HG02884 (cell line): Measurements from ENCODE around the gene CFAP53.
A peak's percentile ranks its signal among the peaks of the same experiment; 100 is the strongest.

Source experiments
- ATAC-seq: cut with Tn5 transposase; IDR thresholded peaks from one replicate; pipeline ENCODE4 v1.9.1; 2021; ENCODE audit warnings: mild to moderate bottlenecking, moderate library complexity; ENCODE audit not compliant: unreplicated experiment

Gene CFAP53

DNA sequence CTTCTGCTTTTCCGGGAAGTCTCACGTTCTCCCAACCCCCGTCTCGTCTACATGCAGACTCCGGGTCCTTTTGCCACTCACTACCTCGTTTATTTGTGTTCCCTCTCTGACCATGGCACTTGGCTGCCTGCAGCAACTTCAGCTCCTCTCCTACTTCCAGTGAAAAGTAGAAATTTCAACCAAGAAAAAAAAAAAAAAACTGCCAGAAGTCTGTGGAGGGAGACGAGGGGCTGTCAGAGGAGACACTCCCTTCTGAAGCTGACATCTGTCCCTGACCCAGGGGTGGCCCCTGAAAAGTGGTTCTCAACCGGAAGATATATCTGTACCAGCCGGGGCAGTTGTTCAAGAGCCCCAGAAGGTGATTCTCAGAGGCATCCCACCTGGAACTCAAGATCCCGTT lies 70.6 kb downstream of the CFAP53 start:
- ATAC-seq = no peak

DNA sequence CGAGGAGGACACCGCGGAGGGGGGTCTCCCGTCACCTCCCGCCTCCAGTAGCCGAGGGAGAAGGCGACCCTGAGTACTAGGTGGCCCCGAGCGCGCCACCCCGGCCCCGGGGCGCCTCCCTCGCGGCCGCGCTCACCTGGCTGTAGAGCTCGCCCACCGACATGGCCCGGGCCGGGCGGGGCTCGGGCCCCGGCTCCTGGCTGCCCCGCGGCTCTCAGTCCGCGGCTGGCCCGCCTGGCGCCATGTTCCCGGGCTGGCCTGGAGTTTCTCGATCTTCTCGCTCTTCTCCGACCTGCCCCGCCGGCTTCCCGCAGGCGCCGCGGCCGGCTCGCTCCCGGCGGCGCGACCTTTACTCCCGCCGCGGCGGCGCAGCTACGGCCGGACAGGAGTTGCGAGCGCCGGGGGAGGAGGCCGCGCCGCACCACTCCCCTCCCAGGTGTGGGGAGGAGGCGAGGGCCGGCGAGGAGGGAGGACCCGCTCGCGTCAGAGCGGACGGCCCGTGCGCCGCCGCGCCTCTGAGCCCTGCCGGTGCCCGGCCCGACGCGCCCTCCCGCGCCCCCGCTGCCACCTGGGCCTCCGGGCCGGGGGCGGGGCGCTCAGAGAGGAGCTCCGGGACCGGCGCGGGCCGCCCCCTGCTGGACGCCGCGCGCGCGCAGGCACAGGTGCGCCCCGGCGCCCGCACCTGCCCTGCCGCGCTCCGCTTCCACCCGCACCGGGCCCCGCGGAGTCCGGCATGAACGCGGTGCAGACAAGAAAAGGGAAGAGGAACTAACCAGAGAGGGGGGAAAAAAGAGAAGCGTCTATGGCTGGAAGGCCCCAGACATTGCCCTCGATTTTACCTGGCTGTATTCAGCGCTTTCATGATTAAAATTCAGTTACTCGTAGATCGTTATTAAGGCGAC lies 71.4 kb downstream of the CFAP53 start, which contains the start of gene MYO5B:
TSS of gene MYO5B (minus strand) at position 517 of the 902 bp plus-strand sequence. CDS start at position 163, 354 bp downstream.
- peak; percentile 82 for ATAC-seq

DNA sequence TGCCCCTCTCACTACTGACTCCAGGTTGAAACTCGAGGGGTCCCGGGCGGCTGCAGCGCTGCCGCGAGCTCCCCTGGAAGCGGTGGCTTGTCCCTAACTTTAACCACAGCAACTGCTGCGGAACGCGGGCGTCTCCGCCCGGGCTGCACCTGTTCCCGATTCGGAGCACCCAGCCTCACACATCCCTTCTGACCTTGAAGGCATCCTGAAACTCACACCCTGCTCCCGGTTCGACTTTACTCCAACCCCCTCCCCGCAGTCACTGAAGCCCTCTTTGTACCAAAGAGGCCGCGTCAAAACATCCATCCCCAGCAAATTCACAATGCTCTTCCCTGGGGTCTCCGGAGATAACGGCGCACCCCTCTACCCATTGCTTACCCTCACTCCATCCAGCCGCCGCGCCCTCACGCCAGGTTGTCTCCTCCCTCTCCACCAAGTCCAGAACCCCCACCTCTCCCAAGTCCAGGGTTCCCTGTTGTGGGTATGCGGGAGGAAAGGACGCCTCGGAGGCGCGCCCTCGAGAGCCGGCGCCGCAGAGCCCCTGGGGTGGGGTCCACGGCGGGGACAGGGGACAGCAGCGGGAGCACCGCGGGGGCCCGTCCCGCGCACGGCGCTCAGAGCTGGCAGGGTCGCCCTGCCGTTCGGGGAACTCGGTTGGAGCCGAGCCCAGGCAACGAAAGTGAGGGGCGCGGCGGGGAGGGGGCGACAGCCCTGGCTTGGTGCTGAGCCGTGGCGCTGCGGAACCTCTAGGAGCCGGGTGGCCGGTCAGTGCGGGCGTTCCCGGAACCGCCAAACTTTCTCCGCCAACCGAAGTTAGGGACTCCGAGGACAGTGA lies 72.3 kb downstream of the CFAP53 start:
- ATAC-seq = no peak

DNA sequence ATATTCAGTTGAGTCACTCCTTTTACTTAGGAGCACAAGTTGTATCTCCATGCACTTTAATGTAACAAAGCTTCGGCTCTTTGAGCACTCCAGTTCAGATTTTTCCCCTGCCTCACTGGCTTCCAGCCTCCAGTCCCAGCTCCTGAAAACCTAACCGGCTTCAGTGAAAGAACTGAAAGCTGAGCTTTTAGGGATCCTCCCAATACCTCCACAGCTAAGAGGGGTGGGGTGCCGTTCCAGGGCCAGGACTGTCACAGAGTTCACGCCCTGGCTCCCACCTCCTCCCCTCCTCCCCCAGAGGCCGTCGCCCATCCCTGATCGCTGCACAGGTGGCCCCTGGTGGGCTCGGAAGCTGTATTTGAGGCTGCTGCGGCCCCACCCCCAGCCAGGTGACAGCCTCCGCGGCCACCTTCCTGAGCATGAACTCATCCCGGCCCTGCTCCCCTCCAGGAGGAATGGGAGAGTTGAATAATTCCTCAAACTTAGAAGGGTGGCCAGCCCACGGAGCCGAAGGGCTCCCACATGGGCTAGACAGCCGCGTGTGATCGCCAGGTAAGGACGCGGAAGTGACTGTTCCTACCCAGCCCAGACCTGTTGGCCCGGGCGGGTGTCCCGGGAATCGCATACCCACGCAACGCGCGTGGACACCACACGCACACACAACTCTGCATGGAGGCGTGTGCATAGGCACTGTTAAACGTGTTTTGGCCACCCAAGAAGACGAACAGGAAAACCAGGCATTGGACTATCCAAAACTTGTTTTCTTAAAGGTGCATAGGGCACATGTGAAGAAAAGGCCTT lies 73.1 kb downstream of the CFAP53 start:
- no peak for ATAC-seq

DNA sequence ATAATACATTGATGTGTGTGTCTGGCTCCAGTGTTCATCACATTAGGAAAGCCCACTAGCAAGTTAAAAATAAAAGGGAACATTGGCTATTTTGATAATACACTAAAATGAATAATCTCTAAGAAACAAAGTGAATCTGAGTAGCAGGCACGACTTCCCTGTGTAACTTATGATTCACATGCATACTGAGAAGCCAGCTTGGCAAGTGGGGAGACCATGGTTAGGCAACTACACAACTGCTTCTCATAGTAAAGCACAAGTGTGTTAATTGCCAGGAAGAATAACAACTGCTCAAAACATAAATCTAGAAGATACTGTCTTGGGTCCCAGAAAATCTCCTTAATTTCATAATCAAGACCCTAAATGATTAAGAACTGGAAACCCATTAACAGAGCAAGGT lies 75.4 kb downstream of the CFAP53 start:
- ATAC-seq = no peak

DNA sequence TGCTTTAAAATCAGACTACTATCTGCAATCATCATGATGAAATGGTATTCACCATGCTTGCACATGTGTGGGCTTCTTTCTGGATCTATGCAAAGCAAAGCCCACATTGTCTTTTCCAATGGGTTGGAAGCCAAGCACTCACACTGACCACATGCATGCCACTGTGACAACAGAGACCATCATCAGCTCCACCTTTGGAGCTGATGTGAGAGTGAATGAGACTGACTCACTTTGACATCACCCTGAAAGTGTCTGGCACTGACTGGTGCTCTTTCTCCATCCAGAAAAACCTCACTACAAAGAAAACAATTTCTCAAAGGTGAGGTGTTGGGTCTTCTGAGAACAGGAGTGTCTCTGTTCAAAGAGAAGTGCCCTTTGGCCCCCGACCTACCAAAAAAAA lies 76.1 kb downstream of the CFAP53 start:
- ATAC-seq = no peak

- no peak for ATAC-seq
Observed at GRCh38 chr18:50189160-50189559, 77.1 kb downstream of the CFAP53 start.

- ATAC-seq = no peak
Observed at GRCh38 chr18:50188652-50189051, 77.6 kb downstream of the CFAP53 start.

DNA sequence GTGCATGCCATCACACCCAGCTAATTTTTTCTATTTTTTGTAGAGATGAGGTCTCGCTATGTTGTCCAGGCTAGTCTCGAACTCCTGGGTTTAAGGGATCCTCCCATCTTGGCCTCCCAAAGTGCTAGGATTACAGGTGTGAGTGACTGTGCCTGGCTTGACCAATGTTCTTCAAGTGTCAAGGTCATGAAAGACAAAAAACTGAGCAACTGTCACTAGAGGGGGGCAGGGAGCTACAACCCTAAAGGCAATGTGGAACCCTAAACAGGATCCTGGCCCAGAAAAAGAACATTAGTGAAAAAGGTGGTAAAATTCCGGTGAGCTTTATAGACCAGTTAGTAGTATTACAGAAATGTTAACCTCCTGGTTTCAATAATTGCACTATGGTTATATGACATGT lies 78.6 kb downstream of the CFAP53 start:
- ATAC-seq = no peak

- ATAC-seq = no peak
Observed at GRCh38 chr18:50186385-50186784, 79.9 kb downstream of the CFAP53 start.

- no peak for ATAC-seq
Observed at GRCh38 chr18:50183556-50183955, 82.7 kb downstream of the CFAP53 start.

- no peak for ATAC-seq
Observed at GRCh38 chr18:50182511-50182910, 83.8 kb downstream of the CFAP53 start.

- ATAC-seq = no peak
Observed at GRCh38 chr18:50181590-50181989, 84.7 kb downstream of the CFAP53 start.

GRCh38 chr18:50179465-50179864 lies 86.8 kb downstream of the CFAP53 start:
- ATAC-seq = no peak

GRCh38 chr18:50177294-50177992 lies 88.9 kb downstream of the CFAP53 start:
- no peak for ATAC-seq
